IMR-90 (cell line): ENCODE results near the gene EXOC6B. TPM values are rescaled to one million over a fixed set of nuclear protein-coding genes. Genes with fewer than 3 reads are reported as not detected.

Experiments used
- ATAC-seq: fragments of 200-7000 bp; cut with Tn5 transposase; 2 replicates; pipeline ENCODE4 v1.9.1; 2020; ENCODE audit warnings: low read depth, mild to moderate bottlenecking, moderate library complexity
- BruUV-seq: library from RNA; stranded (reverse); fragments of 400-500 nt; replicated peaks from 2 replicates; lab custom pipeline; 2021; lab: Mats Ljungman, UMichigan
- CTCF ChIA-PET: fragments of 300-600 bp; formaldehyde crosslinking; extraction: SDS; loops from one replicate; lab custom pipeline; 2021; ENCODE audit warnings: antibody characterized with exemption; lab: Yijun Ruan, JAX
- POLR2A ChIA-PET: fragments of 300-600 bp; sonication (Branson Sonifier 250); formaldehyde crosslinking; loops from one replicate; lab custom pipeline; 2022; ENCODE audit warnings: antibody characterized with exemption; ENCODE audit not compliant: unreplicated experiment; lab: Charles Lee
- DNase-seq: peaks from one replicate; pipeline ENCODE4 v3.0.0; 2013
- H2AFZ ChIP-seq: replicated peaks from 2 replicates; pipeline ENCODE3; 2013; ENCODE audit warnings: low read length, mild to moderate bottlenecking; ENCODE audit not compliant: poor library complexity
- H2AK5ac ChIP-seq: 2 replicates; pipeline ENCODE4 v1.6.1; 2013; ENCODE audit warnings: low read depth, low read length, inconsistent platforms
- H2AK9ac ChIP-seq: replicated peaks from 2 replicates; pipeline ENCODE3; 2013; ENCODE audit warnings: mild to moderate bottlenecking, low read depth, low read length, moderate library complexity; ENCODE audit not compliant: poor library complexity
- H2BK120ac ChIP-seq: 2 replicates; pipeline ENCODE4 v1.6.1; 2013; ENCODE audit warnings: low read depth, low read length, inconsistent platforms
- H2BK15ac ChIP-seq: 3 replicates; pipeline ENCODE4 v1.6.1; 2013; ENCODE audit warnings: low read depth, low read length, inconsistent platforms
- H2BK20ac ChIP-seq: 2 replicates; pipeline ENCODE4 v1.6.1; 2013; ENCODE audit warnings: low read depth, mild to moderate bottlenecking, inconsistent platforms, low read length, moderate library complexity
- H2BK5ac ChIP-seq: 2 replicates; pipeline ENCODE4 v1.6.1; 2013; ENCODE audit warnings: mild to moderate bottlenecking, low read depth, low read length, inconsistent platforms; ENCODE audit not compliant: poor library complexity, severe bottlenecking
- H3K14ac ChIP-seq: replicated peaks from 2 replicates; pipeline ENCODE4 v1.6.1; 2013; ENCODE audit warnings: low read depth, low read length, inconsistent platforms
- H3K18ac ChIP-seq: 2 replicates; pipeline ENCODE4 v1.6.1; 2013; ENCODE audit warnings: low read depth, low read length, control low read depth
- H3K23ac ChIP-seq: 2 replicates; pipeline ENCODE4 v1.6.1; 2013; ENCODE audit warnings: low read depth, low read length, inconsistent platforms
- H3K27ac ChIP-seq: 2 replicates; pipeline ENCODE4 v1.5.1; 2013; ENCODE audit warnings: mild to moderate bottlenecking, control low read depth, low read length; ENCODE audit not compliant: insufficient read depth
- H3K27me3 ChIP-seq: 2 replicates; pipeline ENCODE4 v1.6.1; 2013; ENCODE audit warnings: low read length; ENCODE audit not compliant: control insufficient read depth, insufficient read depth
- H3K36me3 ChIP-seq: 2 replicates; pipeline ENCODE4 v1.6.1; 2013; ENCODE audit warnings: low read length, mixed read lengths; ENCODE audit not compliant: control insufficient read depth, insufficient read depth
- H3K4ac ChIP-seq: 2 replicates; pipeline ENCODE4 v1.6.1; 2013; ENCODE audit warnings: low read depth, low read length, inconsistent platforms
- H3K4me1 ChIP-seq: 2 replicates; pipeline ENCODE4 v1.6.1; 2013; ENCODE audit warnings: low read length, mixed read lengths; ENCODE audit not compliant: control insufficient read depth, insufficient read depth
- H3K4me2 ChIP-seq: 2 replicates; pipeline ENCODE4 v1.6.1; 2013; ENCODE audit warnings: low read depth, mild to moderate bottlenecking, control low read depth, low read length, moderate library complexity
- H3K4me3 ChIP-seq: 2 replicates; pipeline ENCODE4 v1.5.1; 2013; ENCODE audit warnings: low read depth, mild to moderate bottlenecking, control low read depth, low read length, moderate library complexity; ENCODE audit not compliant: insufficient read depth
- H3K56ac ChIP-seq: 2 replicates; pipeline ENCODE4 v1.6.1; 2013; ENCODE audit warnings: low read length, inconsistent platforms; ENCODE audit not compliant: insufficient read depth; ENCODE audit errors: extremely low read depth
- H3K79me1 ChIP-seq, 2 experiments: 2 replicates each; pipeline ENCODE4 v1.6.1; 2013; ENCODE audit warnings: low read length in 2 of 2, inconsistent platforms in 1 of 2, low read depth in 1 of 2
- H3K9ac ChIP-seq: 2 replicates; pipeline ENCODE4 v1.6.1; 2013; ENCODE audit warnings: low read depth, low read length, control low read depth
- H3K9me1 ChIP-seq: 2 replicates; pipeline ENCODE4 v1.6.1; 2013; ENCODE audit warnings: low read length, inconsistent platforms; ENCODE audit not compliant: insufficient read depth
- H3K9me3 ChIP-seq: 2 replicates; pipeline ENCODE4 v1.6.1; 2013; ENCODE audit warnings: low read length; ENCODE audit not compliant: control insufficient read depth, insufficient read depth
- H4K20me1 ChIP-seq: 2 replicates; pipeline ENCODE4 v1.6.1; 2013; ENCODE audit warnings: low read length, inconsistent platforms; ENCODE audit not compliant: insufficient read depth
- H4K5ac ChIP-seq: 2 replicates; pipeline ENCODE4 v1.6.1; 2013; ENCODE audit warnings: mild to moderate bottlenecking, low read depth, low read length, control low read depth
- H4K8ac ChIP-seq, 2 experiments: 2 replicates each; pipeline ENCODE4 v1.6.1; 2013; ENCODE audit warnings: low read depth in 2 of 2, low read length in 2 of 2, control low read depth in 1 of 2, inconsistent platforms in 1 of 2
- H4K91ac ChIP-seq: 2 replicates; pipeline ENCODE4 v1.6.1; 2013; ENCODE audit warnings: low read depth, low read length, inconsistent platforms; ENCODE audit not compliant: insufficient read depth
- CEBPB ChIP-seq: IDR thresholded peaks from 2 replicates; pipeline ENCODE4 v1.6.1; 2012; ENCODE audit warnings: low read depth, low read length, improper control_type of control experiment
- MXI1 ChIP-seq: IDR thresholded peaks from 2 replicates; pipeline ENCODE4 v1.6.1; 2012; ENCODE audit warnings: low read depth, mild to moderate bottlenecking, low read length, moderate library complexity, borderline replicate concordance
- NFE2L2 ChIP-seq: fragments of 150-350 bp; IDR thresholded peaks from 2 replicates; pipeline ENCODE4 v1.6.1; 2016; ENCODE audit warnings: low read depth, mild to moderate bottlenecking, low read length
- POLR2A ChIP-seq: IDR thresholded peaks from 2 replicates; pipeline ENCODE4 v1.6.1; 2012; ENCODE audit warnings: mild to moderate bottlenecking, low read depth, low read length
- RAD21 ChIP-seq: IDR thresholded peaks from 2 replicates; pipeline ENCODE4 v1.6.1; 2012; ENCODE audit warnings: low read length, improper control_type of control experiment
- RFX5 ChIP-seq: IDR thresholded peaks from 2 replicates; pipeline ENCODE4 v1.8.0; 2012; ENCODE audit warnings: low read depth, mild to moderate bottlenecking, low read length, moderate library complexity
- WGBS, 2 experiments: methylation state at CpG; one replicate each; pipeline versions ENCODE4 v1.1.5 to v1.1.7; 2013; ENCODE audit warnings: missing lambda C conversion rate in 2 of 2; ENCODE audit not compliant: insufficient read length in 1 of 2; ENCODE audit errors: extremely low coverage in 2 of 2; 5-methylcytosine and 5-hydroxymethylcytosine counted together
- dilution Hi-C: fragments of 300-500 bp; cut with HindIII; formaldehyde crosslinking; loops from one replicate; pipeline ENCODE4 v1.14.3; 2018; ENCODE audit warnings: low sequenced_read_pairs; ENCODE audit not compliant: unreplicated experiment
- in situ Hi-C: fragments of 300-500 bp; cut with MboI; formaldehyde crosslinking; loops from 3 replicates; pipeline ENCODE4 v1.14.3; 2019; ENCODE audit warnings: low sequenced_read_pairs, inconsistent platforms, mixed read lengths
- intact Hi-C: fragments of 100-400 bp; cut with micrococcal nuclease; formaldehyde crosslinking; loops from 2 replicates; pipeline ENCODE4 v1.10.0; 2022
- polyA plus RNA-seq, 3 experiments: library from polyadenylated mRNA; depleted of rRNA; stranded (reverse); fragments of >200 nt; gene quantifications; 2 replicates each; pipeline ENCODE4 v1.2.3, GENCODE V29; 2012; ENCODE audit warnings: low replicate concordance in 1 of 3
- total RNA-seq: library from RNA; depleted of rRNA; stranded (reverse); fragments of >200 nt; gene quantifications from 2 replicates; pipeline ENCODE4 v1.2.3, GENCODE V29; 2012
- TF ChIP-seq, protein P1 (sequence below): fragments of 150-350 bp; IDR thresholded peaks from 2 replicates; pipeline ENCODE4 v1.6.1; 2016; ENCODE audit warnings: low read depth, mild to moderate bottlenecking, low read length, moderate library complexity, borderline replicate concordance

Gene EXOC6B
- total and polyA plus RNA-seq, 2 of the 4 experiments (the other 2 are of a cell fraction) = 10.2 to 29.4 TPM

DNA sequence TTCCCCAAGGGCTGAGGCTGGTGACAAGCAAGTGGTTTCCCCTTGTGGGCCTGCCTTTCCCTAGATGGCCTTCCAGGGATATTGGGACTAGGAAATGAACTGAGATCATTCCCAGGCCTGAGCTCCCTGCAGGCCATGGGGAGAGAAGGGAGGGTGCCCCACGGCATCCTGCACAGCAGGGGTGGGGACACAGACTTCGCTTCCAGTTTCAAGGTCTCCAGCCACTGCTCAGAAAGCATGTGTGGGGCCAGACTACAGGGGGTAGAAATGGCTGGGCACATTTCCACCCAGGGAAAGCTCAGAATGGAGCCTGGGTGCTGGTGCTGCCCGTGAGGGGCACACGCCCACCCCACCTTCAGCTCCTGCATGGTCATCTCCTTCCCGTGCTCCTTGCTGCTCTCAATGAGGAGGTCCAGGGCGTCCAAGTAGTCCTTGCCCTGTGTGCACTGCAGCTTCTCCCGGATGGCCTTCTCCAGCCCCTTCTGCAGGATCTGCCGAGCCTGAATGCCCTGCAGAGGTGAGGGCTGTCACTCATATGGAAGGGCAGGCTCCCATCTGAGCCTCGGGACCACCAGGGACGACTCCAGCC, 691.3 kb downstream of the EXOC6B start:
- dilution Hi-C loops = no loop called here
- H4K91ac ChIP-seq = no peak overlapping the region

More for the DNA sequence above, 691.3 kb downstream of the EXOC6B start:
- ChIA-PET POLR2A (no interaction called here), CTCF (no interaction called here)
- in situ Hi-C loops (no loop called here), intact Hi-C loops (no loop called here)
- no peak overlapping the region for H2AK9ac ChIP-seq
- no peak overlapping the region for H3K56ac ChIP-seq
- no peak overlapping the region for H3K27ac ChIP-seq
- H4K20me1 ChIP-seq = no peaks in the 10 kb centered on the region
- H3K18ac ChIP-seq = no peak overlapping the region
- no peak overlapping the region for H2BK5ac ChIP-seq
- H4K8ac ChIP-seq = no peak overlapping the region
- WGBS, 2 experiments = 57% methylated on average over 6 of the region's 10 CpGs; no CpG with 5 or more reads in 1 of the 2 experiments
- no peaks in the 10 kb centered on the region for H3K79me1 ChIP-seq
- H2AK5ac ChIP-seq = no peak overlapping the region
- H2BK120ac ChIP-seq = no peak overlapping the region
- DNase-seq (no peak), ATAC-seq (no peak)
- H2BK20ac ChIP-seq = no peak overlapping the region
- TF ChIP-seq POLR2A (no peak), CEBPB (no peak), NFE2L2 (no peak), MXI1 (no peak), RAD21 (no peak), RFX5 (no peak)
- TF ChIP-seq, protein P1, sequence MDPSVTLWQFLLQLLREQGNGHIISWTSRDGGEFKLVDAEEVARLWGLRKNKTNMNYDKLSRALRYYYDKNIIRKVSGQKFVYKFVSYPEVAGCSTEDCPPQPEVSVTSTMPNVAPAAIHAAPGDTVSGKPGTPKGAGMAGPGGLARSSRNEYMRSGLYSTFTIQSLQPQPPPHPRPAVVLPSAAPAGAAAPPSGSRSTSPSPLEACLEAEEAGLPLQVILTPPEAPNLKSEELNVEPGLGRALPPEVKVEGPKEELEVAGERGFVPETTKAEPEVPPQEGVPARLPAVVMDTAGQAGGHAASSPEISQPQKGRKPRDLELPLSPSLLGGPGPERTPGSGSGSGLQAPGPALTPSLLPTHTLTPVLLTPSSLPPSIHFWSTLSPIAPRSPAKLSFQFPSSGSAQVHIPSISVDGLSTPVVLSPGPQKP = no peak
- H3K36me3 ChIP-seq = no peaks in the 10 kb centered on the region
- H2AFZ ChIP-seq = no peak overlapping the region
- H2BK15ac ChIP-seq = no peak overlapping the region
- H3K4me3 ChIP-seq = no peak overlapping the region
- H3K4ac ChIP-seq = no peak overlapping the region
- no peaks in the 10 kb centered on the region for H3K9me3 ChIP-seq
- H3K23ac ChIP-seq = no peak overlapping the region
- BruUV-seq = no TSS peak
- H4K5ac ChIP-seq = no peak overlapping the region
- H3K27me3 ChIP-seq = peaks cover 25% of the 10 kb centered on the region
- no peak overlapping the region for H3K14ac ChIP-seq
- 0 out of 2 replicates have a peak, but pooled peaks cover 1% of the 10 kb centered on the region for H3K4me1 ChIP-seq
- no peak overlapping the region for H3K9ac ChIP-seq
- no peaks in the 10 kb centered on the region for H3K9me1 ChIP-seq
- no peak overlapping the region for H3K4me2 ChIP-seq
